GM19193 (cell line): ENCODE measurements around the gene KRT77.

Source experiments
- POLR2A ChIP-seq: IDR thresholded peaks from 4 replicates; pipeline ENCODE4 v1.6.1; 2011; ENCODE audit not compliant: insufficient read depth, insufficient read length; ENCODE audit errors: extremely low read depth

KRT77 gene

DNA sequence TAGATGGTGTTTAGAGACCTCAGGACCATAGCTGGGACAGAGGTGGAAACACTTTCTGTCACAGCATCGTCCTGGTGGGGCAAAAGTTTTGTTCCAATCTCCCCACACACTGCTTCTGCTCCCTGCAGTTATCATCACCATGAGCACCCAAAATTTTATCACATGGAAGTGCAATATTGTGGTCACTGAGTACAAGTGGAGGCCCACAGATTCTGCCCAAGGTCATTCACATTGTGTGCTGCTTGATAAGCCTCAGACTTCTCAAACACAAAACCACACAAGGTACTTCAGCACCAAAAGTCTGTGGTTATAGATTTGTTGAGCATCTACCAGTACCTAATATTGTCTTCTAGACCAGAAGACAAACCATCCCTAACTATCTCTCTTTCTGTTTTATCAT, 554 bp upstream of the KRT77 start:
- no peak for TF ChIP-seq POLR2A

DNA sequence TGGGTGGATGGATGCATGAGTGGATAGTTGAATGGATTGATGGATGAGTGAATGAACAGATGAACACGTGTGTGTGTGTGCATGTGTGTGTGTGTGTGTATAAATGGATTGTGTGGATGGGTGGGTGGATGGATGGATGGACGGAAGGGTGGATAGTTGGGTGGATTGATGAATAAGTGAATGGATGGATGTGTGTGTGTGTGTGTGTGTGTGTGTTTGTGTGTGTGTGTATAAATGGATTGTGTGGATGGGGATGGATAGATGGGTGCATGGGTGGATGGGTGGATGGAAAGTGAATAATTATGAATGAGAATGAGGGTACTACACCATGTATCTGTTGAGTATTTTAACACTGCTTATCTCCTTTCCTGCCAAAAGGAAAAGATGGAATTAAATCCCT, 986 bp downstream of the KRT77 start:
- TF ChIP-seq POLR2A = no peak

DNA sequence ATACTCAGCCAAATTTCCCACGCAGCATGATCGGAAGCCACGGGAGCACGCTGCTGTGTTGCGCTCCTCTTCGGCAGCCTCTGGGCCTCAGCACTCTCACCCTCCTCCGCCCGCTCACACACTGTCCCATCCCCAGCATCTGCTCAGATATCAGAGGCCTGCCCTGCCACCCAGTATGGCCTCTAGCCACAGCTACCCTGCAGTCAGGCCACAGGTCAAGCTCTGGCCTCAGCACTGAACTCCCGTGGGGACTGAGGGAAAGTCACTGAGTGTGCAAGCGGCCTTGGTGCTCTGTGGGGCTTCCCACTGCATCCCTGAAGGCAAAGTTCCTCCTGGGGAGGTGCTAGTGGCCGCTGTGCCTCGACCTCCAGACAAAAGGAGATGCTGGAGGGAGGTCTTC, 2.0 kb downstream of the KRT77 start:
- no peak for TF ChIP-seq POLR2A

DNA sequence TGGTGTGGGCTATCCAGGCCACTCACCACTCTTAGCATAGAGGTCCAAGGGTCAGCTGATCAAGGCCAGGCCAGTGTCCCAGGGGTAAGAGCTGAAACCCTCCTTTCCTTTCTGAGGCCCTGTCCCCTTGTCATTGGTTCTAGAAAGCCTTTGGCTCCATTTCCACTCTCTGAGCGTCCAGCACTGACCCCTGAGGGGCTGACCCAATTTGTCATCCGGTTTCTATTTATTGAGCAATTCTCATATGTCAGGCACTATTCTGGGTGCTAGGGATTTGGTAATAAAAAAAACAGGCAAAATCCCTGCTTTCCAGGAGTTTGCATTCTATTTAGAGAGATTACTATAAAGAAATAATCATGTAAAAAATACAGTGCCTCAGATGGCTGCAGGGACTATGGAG, 3.4 kb downstream of the KRT77 start:
- no peak for TF ChIP-seq POLR2A

DNA sequence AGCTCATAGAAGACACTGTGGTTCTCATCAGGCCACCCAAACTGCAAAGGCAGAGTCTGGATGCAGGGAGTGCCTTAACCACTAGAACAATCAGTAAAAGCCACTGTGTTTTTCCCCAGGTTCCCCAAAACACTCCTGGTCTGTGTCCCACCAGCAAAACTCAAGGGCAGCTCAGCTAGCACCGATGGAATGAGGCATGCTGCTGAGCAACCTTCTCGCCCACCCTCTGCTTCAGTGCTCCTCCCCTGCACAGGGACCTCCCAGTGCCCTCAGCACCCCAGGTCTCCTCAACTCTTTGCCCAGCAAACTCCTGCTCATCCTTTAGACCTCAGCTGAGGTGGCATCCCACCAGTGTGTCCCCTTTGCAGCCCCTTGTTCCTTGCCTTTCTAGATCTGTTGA, 4.0 kb downstream of the KRT77 start:
- no peak for TF ChIP-seq POLR2A

DNA sequence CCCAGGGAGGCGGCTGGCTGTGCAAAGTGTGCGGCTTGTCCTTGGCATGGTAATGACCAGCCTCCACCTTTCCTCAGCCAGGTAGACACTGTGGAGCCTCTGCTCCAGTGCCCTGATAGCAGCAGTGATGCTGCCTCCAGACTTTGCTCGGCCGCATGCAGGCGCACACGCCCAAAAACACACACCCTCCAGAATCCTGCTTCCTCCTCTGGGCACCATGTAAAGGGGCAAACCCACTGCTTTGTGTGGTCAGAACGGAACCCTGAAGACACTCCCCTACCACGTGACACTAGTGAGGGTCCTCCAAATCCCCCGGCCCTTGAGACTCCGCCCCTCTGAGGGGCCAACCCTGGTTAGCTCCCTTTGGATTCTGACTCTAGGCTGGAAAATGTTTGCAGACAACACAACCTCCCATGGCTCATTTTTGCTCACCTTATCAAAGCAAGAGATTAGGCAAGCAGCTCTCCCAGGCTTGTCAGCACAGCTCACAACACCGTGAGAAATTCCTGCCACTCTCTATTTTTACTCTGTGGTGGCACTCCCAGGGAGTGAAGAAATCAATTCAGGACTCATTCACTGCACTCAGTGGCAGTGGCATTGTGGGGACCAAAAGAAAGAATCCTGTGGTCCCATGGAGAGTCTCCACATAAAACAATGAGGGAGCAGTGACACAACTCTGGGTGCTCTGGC, 4.5 kb downstream of the KRT77 start:
- no peak for TF ChIP-seq POLR2A

DNA sequence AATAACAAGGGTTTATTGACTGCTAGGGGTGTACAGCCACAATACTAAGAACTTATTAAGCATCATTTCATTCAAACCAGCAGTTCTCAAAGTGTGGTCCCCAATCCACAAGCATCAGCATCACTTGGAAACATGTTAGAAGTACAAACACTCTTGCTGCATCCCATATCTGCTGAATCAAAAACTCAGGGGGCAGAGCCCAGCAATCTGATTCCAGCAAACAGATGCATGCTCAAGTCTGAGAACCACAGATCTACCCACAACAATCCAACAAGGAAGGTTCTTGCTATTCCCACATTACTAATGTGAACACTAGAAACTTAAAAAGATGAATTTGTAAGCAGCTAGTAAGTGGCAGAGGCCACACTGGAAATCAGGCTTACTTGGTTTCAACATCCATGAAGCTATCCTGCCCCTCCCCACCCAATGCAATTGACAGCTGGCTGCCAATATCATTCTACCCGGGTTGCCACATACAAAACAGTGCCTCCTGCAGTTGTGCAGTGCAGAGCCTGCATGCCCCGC, 6.2 kb downstream of the KRT77 start:
- no peak for TF ChIP-seq POLR2A

DNA sequence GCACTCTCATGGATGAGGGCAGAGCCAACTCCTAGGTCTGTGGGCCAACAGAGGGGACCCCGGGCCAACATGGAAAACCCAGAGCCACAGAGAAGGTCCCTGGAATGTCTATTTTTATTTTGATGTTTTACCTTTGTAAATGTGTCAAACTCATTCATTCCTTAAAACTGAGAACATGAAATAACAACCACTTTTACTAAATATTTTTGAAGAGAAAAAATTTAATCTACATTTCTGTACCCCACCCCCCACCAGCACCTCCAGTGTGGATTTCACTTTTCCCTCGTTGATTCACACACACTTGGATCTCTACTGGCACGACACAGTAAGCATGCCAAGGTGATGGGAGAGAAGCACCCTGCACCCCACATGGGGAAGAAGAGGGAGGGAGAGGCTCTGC, 6.7 kb downstream of the KRT77 start:
- no peak for TF ChIP-seq POLR2A

DNA sequence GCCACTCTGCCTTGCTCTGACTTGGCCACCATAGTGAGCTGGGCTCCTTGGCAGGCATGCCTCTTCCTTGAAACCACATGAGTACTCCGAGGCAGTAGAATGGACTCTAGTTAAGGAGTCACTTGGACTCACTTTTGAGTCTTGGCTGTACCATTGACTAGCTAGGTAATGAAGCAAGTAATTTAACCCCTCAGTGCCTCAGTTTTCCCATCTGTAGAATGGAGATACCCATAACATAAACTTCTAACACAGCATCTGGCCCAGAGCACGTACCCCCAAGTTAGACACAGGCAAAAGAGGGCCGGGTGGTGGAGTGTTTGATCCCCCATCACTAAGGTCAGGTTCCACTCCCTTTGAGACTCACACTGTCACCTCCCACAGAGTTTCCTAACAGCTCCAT, 8.3 kb downstream of the KRT77 start:
- TF ChIP-seq POLR2A = no peak

DNA sequence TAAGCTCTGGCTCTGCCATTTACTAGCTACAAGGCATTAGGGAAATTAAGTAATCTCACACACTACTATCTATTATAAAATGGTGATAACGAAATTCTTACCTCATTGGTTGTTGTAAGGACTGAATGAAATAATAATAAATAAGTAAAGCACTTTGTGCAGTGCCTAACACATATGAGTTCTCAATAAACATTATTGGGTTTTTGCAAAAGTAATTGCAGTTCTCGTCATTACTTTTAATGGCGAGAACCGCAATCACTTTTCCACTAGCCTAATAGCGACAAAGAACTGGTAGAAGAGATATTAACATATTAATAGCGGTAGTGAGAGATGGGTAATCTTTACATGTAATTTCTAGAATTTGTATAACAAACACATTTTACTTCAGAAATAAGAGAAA, 9.2 kb downstream of the KRT77 start:
- TF ChIP-seq POLR2A = no peak

DNA sequence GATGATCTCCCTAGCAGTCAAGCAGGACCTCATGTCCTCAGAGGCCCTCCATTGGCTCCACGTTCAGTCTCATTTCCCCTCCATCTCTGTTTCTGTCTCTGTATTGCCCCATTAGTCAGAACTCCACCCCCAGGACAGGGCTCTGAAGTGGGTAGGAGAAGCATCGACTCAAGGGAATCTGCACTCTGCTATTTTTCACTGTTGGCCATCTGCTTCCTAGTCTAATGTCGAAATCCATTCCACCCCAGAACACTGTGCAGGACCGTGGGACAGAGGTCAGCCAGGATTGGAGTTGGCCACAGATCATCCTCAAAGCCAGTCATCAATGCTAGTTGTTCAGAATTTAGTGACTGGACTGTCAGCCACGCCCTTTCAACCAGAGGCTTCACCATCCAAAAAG, 10.1 kb downstream of the KRT77 start:
- TF ChIP-seq POLR2A = no peak

DNA sequence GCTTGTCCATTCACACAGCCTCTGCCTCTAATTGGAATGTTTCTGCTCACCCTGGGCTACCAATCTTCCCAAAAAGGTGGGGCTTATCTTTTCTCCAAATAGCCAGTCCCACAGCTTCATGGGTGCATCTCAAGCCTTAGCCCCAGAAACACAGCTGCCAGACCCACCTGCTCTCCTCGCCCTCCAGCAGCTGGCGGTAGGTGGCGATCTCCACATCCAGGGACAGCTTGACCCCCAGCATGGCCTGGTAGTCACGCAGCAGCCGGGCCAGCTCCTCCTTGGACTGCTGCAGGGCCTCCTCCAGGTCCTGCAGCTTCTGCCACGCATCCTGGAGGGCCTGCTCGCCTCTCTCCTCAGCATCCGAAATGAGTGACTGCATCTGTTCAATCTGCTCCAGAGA, 11.1 kb downstream of the KRT77 start:
- TF ChIP-seq POLR2A = no peak

DNA sequence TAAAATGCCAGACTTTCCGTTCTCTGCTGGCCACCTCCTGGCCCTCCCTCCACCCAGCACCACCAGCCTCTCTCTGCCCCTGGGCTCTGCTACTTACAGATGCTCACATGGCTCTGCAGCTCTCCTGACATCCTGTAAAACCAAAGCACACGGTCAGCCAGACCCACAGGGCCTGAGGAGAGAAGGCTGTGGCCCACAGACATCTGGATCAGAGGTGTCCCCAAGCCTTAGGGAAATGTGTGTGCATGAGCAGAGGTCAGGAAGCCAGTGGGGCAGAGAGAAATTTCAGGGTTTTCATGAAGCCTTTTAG, 11.5 kb downstream of the KRT77 start:
- TF ChIP-seq POLR2A = no peak

DNA sequence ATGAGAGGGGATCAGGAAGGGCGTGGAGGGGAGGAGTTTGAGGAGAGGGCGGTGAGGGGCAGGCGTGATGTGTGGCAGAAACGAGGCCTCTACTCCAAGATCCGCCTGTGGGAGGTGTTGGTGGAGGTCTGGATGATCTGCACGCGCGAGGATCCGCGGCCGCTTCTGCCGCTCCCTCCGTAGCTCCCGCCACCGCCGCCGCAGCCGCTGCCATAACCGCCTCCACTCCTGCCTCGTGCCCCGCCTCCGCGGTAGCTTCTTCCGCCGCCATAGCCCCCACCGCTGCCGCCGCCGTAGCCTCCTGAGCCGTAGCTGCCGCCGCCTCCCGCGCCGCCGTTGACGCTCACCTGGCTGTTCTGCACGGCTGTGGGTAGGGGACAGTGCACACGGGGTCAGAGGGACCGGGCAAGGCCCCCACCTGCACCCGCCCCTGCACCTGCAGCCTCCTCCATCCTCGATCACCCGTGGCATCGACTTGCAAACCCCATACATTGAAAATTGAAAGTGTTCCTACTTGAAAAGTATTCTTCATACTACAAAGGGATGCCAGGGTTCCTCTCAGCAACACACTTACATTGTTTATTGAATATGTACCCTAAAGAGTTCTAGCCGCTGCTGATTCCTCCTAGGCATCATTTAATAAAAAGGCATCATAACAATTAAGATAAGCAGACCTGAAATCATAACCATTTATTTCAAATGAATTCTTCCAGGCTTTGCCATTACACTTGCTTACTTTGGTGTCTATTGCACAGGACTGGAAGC, 12.1 kb downstream of the KRT77 start:
- no peak for TF ChIP-seq POLR2A

DNA sequence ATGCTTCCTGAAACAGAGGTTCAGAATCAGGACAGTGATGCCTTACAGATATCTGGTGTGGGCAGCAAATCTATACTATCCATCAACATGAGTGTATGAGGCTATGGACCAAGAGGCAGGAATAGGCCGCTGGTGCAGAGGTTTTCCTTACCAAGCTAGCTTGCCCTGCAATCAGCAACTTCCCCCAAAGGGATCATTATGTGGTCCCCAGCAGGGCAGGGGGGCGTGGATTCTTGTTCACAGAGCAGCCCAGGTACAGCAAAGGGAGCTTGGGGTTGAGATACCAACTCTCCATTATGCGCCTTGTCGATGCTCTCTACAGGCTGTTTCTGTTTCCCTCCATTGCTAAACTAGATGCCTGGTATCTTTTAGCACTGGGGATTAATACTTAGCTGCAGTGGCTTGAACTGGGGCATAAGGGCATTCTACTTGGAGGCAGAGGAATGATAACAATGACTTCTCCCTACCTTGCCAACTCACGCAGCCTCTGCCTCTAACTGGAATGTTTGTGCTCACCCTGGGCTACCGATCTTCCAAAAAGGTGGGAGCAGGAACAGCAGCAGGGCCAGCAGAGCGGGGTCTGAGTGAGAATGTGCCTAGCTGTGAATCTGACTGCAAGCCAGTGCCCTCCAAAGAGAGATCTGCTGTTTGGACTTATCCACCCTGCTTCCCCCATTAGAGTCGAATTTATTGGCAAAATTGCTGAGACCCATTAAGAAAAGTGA, 12.8 kb downstream of the KRT77 start:
- TF ChIP-seq POLR2A = no peak

DNA sequence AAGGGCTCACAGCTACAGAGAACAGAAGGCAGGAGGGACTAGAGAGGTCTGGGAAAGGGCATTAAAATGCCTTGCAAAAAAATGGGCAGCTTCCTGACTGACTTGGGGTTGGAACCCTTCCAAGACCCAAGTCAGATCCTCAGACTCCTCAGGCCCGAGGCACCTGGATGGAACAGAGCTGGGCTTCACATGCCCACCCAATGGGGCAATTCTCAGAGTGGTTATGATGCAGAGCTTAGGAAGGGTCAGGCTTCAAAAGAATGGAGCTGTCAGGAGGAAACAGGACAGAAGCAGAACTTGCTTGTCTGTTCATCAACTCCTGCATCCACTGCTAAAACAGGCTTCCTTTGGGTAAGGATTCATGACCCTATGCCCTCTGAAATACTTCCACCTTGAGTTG, 13.4 kb downstream of the KRT77 start:
- no peak for TF ChIP-seq POLR2A
